ENCODE measurements around the gene ATP11B. TPM values are rescaled to one million over a fixed set of nuclear protein-coding genes. Genes with fewer than 3 reads are reported as not detected.

Gene ATP11B
- total RNA-seq, 1 experiment from 2014 or later: 84.0 TPM

- TF ChIP-seq CTCF (IDR thresholded peaks at IDR 0.05; ENCODE audit: unreplicated experiment): no peak
- Mint-ChIP-seq H3K9me3 (ENCODE audit: low read depth, unreplicated experiment) (no peaks in the 10 kb centered on the region), H3K27ac (ENCODE audit: unreplicated experiment) (no peak overlapping the region)
These were observed 102.3 kb downstream of the ATP11B start for GRCh38 chr3:182895513-182896112.

DNA sequence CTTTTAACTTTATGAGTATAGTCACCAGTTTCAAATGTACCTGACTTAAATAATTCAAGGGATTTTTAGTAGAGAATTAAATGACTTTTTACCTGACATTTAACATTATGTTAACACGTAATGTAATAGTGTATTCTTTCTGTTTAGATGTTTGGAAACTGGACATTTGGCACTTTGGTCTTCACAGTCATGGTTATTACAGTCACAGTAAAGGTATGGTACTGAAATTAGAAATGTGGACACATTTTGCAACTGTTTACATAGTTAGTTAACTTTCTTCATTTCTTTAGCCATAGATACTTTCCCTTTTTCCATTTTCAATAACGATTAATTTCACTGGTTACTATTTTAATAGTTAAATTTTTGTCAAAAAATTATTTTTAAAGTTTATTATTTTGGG lies 103.2 kb downstream of the ATP11B start:
- H3K4me1 Mint-ChIP-seq (ENCODE audit: low read depth, unreplicated experiment): no peaks in the 10 kb centered on the region
- H3K27me3 Mint-ChIP-seq (ENCODE audit: unreplicated experiment): no peaks in the 10 kb centered on the region
- no peaks in the 10 kb centered on the region for H3K9me3 Mint-ChIP-seq (ENCODE audit: low read depth, unreplicated experiment)
- DNase-seq: no peak
- CTCF ChIA-PET: interaction anchor here (1.1 kb wide), 1 partner anchor 58 kb away, joined by 3 read pairs; no protein-coding TSS in a partner anchor
- BruUV-seq (replicated peaks): no TSS peak
- H3K36me3 Mint-ChIP-seq (ENCODE audit: insufficient read depth, unreplicated experiment): no peaks in the 10 kb centered on the region
- TF ChIP-seq CTCF (IDR thresholded peaks at IDR 0.05; ENCODE audit: unreplicated experiment): no peak
- no peak overlapping the region for H3K4me3 Mint-ChIP-seq (ENCODE audit: low read depth, unreplicated experiment)
- intact Hi-C loops (cut with micrococcal nuclease; ENCODE audit: unreplicated experiment): no loop called here
- H3K27ac Mint-ChIP-seq (ENCODE audit: unreplicated experiment): no peak overlapping the region

More at GRCh38 chr3:182895513-182896112, 102.3 kb downstream of the ATP11B start:
- DNase-seq: no peak
- no peaks in the 10 kb centered on the region for H3K4me1 Mint-ChIP-seq (ENCODE audit: low read depth, unreplicated experiment)
- CTCF ChIA-PET: interaction anchor here (1.1 kb wide), 1 partner anchor 59 kb away, joined by 3 read pairs; no protein-coding TSS in a partner anchor
- intact Hi-C loops (cut with micrococcal nuclease; ENCODE audit: unreplicated experiment): no loop called here
- no TSS peak for BruUV-seq (replicated peaks)
- H3K36me3 Mint-ChIP-seq (ENCODE audit: insufficient read depth, unreplicated experiment): no peaks in the 10 kb centered on the region
- H3K4me3 Mint-ChIP-seq (ENCODE audit: low read depth, unreplicated experiment): no peak overlapping the region
- no peaks in the 10 kb centered on the region for H3K27me3 Mint-ChIP-seq (ENCODE audit: unreplicated experiment)

- no peaks in the 10 kb centered on the region for H3K36me3 Mint-ChIP-seq (ENCODE audit: insufficient read depth, unreplicated experiment)
- H3K27me3 Mint-ChIP-seq (ENCODE audit: unreplicated experiment): no peaks in the 10 kb centered on the region
- intact Hi-C loops (cut with micrococcal nuclease; ENCODE audit: unreplicated experiment): no loop called here
- no peak for TF ChIP-seq CTCF (IDR thresholded peaks at IDR 0.05; ENCODE audit: unreplicated experiment)
- CTCF ChIA-PET: interaction anchor here (0.6 kb wide), 1 partner anchor 32 kb away, joined by 9 read pairs; no protein-coding TSS in a partner anchor
- DNase-seq: no peak
- H3K27ac Mint-ChIP-seq (ENCODE audit: unreplicated experiment): no peak overlapping the region
- no peaks in the 10 kb centered on the region for H3K9me3 Mint-ChIP-seq (ENCODE audit: low read depth, unreplicated experiment)
- no peaks in the 10 kb centered on the region for H3K4me1 Mint-ChIP-seq (ENCODE audit: low read depth, unreplicated experiment)
- H3K4me3 Mint-ChIP-seq (ENCODE audit: low read depth, unreplicated experiment): no peak overlapping the region
- no TSS peak for BruUV-seq (replicated peaks)
These were observed 108.9 kb downstream of the ATP11B start for GRCh38 chr3:182902236-182902635.

- CTCF ChIA-PET: interaction anchor here (0.8 to 1.7 kb wide), 4 partner anchors 9 to 42 kb away, joined by 3 read pairs; no protein-coding TSS in a partner anchor
- intact Hi-C loops (cut with micrococcal nuclease; ENCODE audit: unreplicated experiment): no loop called here
- Mint-ChIP-seq H3K4me1 (ENCODE audit: low read depth, unreplicated experiment) (no peaks in the 10 kb centered on the region), H3K27ac (ENCODE audit: unreplicated experiment) (no peak overlapping the region), H3K27me3 (ENCODE audit: unreplicated experiment) (no peaks in the 10 kb centered on the region), H3K36me3 (ENCODE audit: insufficient read depth, unreplicated experiment) (no peaks in the 10 kb centered on the region), H3K4me3 (ENCODE audit: low read depth, unreplicated experiment) (no peak overlapping the region), H3K9me3 (ENCODE audit: low read depth, unreplicated experiment) (no peaks in the 10 kb centered on the region)
- no TSS peak for BruUV-seq (replicated peaks)
- peak; percentile 54 for TF ChIP-seq CTCF (IDR thresholded peaks at IDR 0.05; ENCODE audit: unreplicated experiment)
- DNase-seq: no peak
These were observed 110.9 kb downstream of the ATP11B start for GRCh38 chr3:182904164-182904563.

Data from Calu3 (cell line).